ENCODE data around the gene ZNF366. TPM values are rescaled to one million over a fixed set of nuclear protein-coding genes. Genes with fewer than 3 reads are reported as not detected.

Gene ZNF366
- total and polyA plus RNA-seq, 9 donors, result 0.83 to 3.5 (median 1.6) TPM

GRCh38 chr5:72448368-72448767 lies 58.8 kb downstream of the ZNF366 start:
- no peak overlapping the region for H3K27ac ChIP-seq
- no peaks in the 10 kb centered on the region for H3K27me3 ChIP-seq
- no peaks in the 10 kb centered on the region for H3K36me3 ChIP-seq
- H3K9me3 ChIP-seq, result no peaks in the 10 kb centered on the region
- intact Hi-C loops (cut with DNase I), result no loop called here
- TF ChIP-seq POLR2A (IDR thresholded peaks at IDR 0.05) (no peak), EP300 (IDR thresholded peaks at IDR 0.05) (no peak)
- TF ChIP-seq, protein P1, sequence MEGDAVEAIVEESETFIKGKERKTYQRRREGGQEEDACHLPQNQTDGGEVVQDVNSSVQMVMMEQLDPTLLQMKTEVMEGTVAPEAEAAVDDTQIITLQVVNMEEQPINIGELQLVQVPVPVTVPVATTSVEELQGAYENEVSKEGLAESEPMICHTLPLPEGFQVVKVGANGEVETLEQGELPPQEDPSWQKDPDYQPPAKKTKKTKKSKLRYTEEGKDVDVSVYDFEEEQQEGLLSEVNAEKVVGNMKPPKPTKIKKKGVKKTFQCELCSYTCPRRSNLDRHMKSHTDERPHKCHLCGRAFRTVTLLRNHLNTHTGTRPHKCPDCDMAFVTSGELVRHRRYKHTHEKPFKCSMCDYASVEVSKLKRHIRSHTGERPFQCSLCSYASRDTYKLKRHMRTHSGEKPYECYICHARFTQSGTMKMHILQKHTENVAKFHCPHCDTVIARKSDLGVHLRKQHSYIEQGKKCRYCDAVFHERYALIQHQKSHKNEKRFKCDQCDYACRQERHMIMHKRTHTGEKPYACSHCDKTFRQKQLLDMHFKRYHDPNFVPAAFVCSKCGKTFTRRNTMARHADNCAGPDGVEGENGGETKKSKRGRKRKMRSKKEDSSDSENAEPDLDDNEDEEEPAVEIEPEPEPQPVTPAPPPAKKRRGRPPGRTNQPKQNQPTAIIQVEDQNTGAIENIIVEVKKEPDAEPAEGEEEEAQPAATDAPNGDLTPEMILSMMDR (IDR thresholded peaks at IDR 0.05), result no peak
- no peak for DNase-seq
- peaks cover 24% of the 10 kb centered on the region for H3K4me1 ChIP-seq (ENCODE audit: insufficient read depth)
- no peak overlapping the region for H3K4me3 ChIP-seq
- 0 to 7% (median 4%) methylated on average over 1 of the region's 1 CpG for WGBS, 3 donors

DNA sequence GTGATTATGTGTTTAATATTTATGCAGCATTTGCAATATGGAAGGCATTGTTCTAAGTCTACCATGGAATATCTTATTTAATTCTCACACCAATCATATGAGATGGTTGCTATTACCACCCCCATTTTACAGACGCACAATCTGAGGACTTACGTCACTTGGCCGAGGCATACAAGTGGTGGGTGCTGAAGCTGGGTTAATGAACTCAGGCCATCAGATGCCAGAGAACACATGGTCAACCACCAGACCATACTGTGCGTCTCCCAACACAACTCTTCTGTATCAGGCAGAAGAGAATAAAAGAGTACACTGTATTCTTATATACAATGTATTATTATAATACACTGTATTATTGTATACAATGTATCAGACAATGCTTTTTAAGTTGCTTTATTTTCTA lies 59.5 kb downstream of the ZNF366 start:
- H3K4me1 ChIP-seq (ENCODE audit: insufficient read depth), result peaks cover 19% of the 10 kb centered on the region
- 95 to 98% (median 97%) methylated on average over 4 of the region's 4 CpGs for WGBS, 3 donors
- H3K36me3 ChIP-seq, result no peaks in the 10 kb centered on the region

DNA sequence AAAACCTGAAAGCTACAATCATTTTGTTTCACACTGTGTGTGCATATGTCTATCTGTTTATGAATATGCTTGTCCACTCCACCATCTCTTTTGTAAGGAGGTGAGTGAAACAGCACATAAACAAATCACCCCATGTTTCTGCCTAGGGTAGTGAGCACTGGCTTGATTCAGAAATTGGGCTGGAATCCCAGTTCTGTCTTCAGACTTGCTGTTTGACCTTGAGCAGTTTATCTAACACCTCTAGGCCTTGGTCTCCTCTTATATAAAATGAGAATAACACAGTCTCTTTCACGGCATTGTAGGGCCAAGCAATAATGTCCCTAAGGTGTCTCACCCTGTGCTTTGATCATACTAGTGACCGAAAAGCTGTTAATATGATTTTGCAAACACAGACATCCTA lies 61.2 kb downstream of the ZNF366 start:
- Histone ChIP-seq H3K27ac (peak overlapping the region in 1 of 2 donors; percentile 60), H3K36me3 (no peaks in the 10 kb centered on the region)

More for the DNA sequence above, 59.5 kb downstream of the ZNF366 start:
- intact Hi-C loops (cut with DNase I), result no loop called here
- DNase-seq, result no peak
- no peak overlapping the region for H3K4me3 ChIP-seq
- H3K9me3 ChIP-seq, result no peaks in the 10 kb centered on the region
- H3K27me3 ChIP-seq, result no peaks in the 10 kb centered on the region
- TF ChIP-seq EP300 (IDR thresholded peaks at IDR 0.05), result no peak
- TF ChIP-seq, protein P1 (IDR thresholded peaks at IDR 0.05), result no peak
- TF ChIP-seq POLR2A (IDR thresholded peaks at IDR 0.05), result no peak
- no peak overlapping the region for H3K27ac ChIP-seq

GRCh38 chr5:72443883-72444282 lies 63.3 kb downstream of the ZNF366 start:
- TF ChIP-seq, protein P1 (IDR thresholded peaks at IDR 0.05), result no peak
- no peak for TF ChIP-seq EP300 (IDR thresholded peaks at IDR 0.05)
- no peak for TF ChIP-seq POLR2A (IDR thresholded peaks at IDR 0.05)
- Histone ChIP-seq H3K27ac (peak overlapping the region in 1 of 2 donors; percentile 2), H3K4me1 (ENCODE audit: insufficient read depth) (peaks cover 9% of the 10 kb centered on the region), H3K4me3 (no peak overlapping the region), H3K9me3 (no peaks in the 10 kb centered on the region), H3K27me3 (no peaks in the 10 kb centered on the region), H3K36me3 (no peaks in the 10 kb centered on the region)
- no peak for DNase-seq
- WGBS, 3 donors, result 63 to 70% (median 70%) methylated on average over 14 of the region's 14 CpGs
- intact Hi-C loops (cut with DNase I), result no loop called here

More for the DNA sequence above, 61.2 kb downstream of the ZNF366 start:
- 13 to 25% (median 25%) methylated on average over 2 of the region's 2 CpGs for WGBS, 3 donors
- no peak overlapping the region for H3K4me3 ChIP-seq
- DNase-seq, result no peak
- no peaks in the 10 kb centered on the region for H3K27me3 ChIP-seq
- intact Hi-C loops (cut with DNase I), result no loop called here
- TF ChIP-seq POLR2A (IDR thresholded peaks at IDR 0.05) (no peak), EP300 (IDR thresholded peaks at IDR 0.05) (no peak)
- TF ChIP-seq, protein P1 (IDR thresholded peaks at IDR 0.05), result no peak
- no peaks in the 10 kb centered on the region for H3K9me3 ChIP-seq
- H3K4me1 ChIP-seq (ENCODE audit: insufficient read depth), result peaks cover 10% of the 10 kb centered on the region

Measured in ovary (tissue), 9 donors.